Measurements from ENCODE around the gene HCN3.

The HCN3 gene

GRCh38 chr1:155272466-155273342 is 4.6 kb upstream of the HCN3 start:
- H4K20me1 ChIP-seq (ENCODE audit: insufficient read depth, low read length, poor library complexity, severe bottlenecking) = peaks cover 26% of the 10 kb centered on the region
- peak overlapping the region; percentile 38; the same call in 1 of the 2 replicates for H2AFZ ChIP-seq (ENCODE audit: low read length)
- H3K4me2 ChIP-seq (ENCODE audit: low read depth, low read length, poor library complexity, severe bottlenecking) = peak overlapping the region; percentile 96
- no peaks in the 10 kb centered on the region for H3K9me3 ChIP-seq (ENCODE audit: insufficient read depth, low read depth, low read length)
- no peaks in the 10 kb centered on the region for H3K9me2 ChIP-seq (replicated peaks; ENCODE audit: low read depth, low read length)
- peaks cover 57% of the 10 kb centered on the region for H3K79me2 ChIP-seq (ENCODE audit: insufficient read depth, low read length)
- H3K36me3 ChIP-seq (ENCODE audit: insufficient read depth, low read length) = peaks cover 29% of the 10 kb centered on the region; the same call in 1 of the 2 replicates
- no peaks in the 10 kb centered on the region for H3K27me3 ChIP-seq (ENCODE audit: insufficient read depth, low read length, poor library complexity, severe bottlenecking)
- H3K4me1 ChIP-seq (ENCODE audit: insufficient read depth, low read length, poor library complexity, severe bottlenecking) = peaks cover 27% of the 10 kb centered on the region
- H3K9ac ChIP-seq (ENCODE audit: low read depth, low read length, poor library complexity, severe bottlenecking) = peak overlapping the region; percentile 89
- TF ChIP-seq, protein P1, sequence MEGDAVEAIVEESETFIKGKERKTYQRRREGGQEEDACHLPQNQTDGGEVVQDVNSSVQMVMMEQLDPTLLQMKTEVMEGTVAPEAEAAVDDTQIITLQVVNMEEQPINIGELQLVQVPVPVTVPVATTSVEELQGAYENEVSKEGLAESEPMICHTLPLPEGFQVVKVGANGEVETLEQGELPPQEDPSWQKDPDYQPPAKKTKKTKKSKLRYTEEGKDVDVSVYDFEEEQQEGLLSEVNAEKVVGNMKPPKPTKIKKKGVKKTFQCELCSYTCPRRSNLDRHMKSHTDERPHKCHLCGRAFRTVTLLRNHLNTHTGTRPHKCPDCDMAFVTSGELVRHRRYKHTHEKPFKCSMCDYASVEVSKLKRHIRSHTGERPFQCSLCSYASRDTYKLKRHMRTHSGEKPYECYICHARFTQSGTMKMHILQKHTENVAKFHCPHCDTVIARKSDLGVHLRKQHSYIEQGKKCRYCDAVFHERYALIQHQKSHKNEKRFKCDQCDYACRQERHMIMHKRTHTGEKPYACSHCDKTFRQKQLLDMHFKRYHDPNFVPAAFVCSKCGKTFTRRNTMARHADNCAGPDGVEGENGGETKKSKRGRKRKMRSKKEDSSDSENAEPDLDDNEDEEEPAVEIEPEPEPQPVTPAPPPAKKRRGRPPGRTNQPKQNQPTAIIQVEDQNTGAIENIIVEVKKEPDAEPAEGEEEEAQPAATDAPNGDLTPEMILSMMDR (conservative IDR thresholded peaks at IDR 0.05; ENCODE audit: low read length) = no peak
- TF ChIP-seq EZH2phosphoT487 (IDR thresholded peaks at IDR 0.05; ENCODE audit: borderline replicate concordance) = no peak
- H3K4me3 ChIP-seq (ENCODE audit: low read length, poor library complexity, severe bottlenecking) = peak overlapping the region; percentile 78
- no peaks in the 10 kb centered on the region for H3F3A ChIP-seq (ENCODE audit: low read depth)

- peaks cover 29% of the 10 kb centered on the region for H4K20me1 ChIP-seq (ENCODE audit: insufficient read depth, low read length, poor library complexity, severe bottlenecking)
- H3K9me3 ChIP-seq (ENCODE audit: insufficient read depth, low read depth, low read length) = no peaks in the 10 kb centered on the region
- TF ChIP-seq, protein P1 (conservative IDR thresholded peaks at IDR 0.05; ENCODE audit: low read length) = no peak
- TF ChIP-seq EZH2phosphoT487 (IDR thresholded peaks at IDR 0.05; ENCODE audit: borderline replicate concordance) = no peak
- no peaks in the 10 kb centered on the region for H3F3A ChIP-seq (ENCODE audit: low read depth)
- H3K27me3 ChIP-seq (ENCODE audit: insufficient read depth, low read length, poor library complexity, severe bottlenecking) = no peaks in the 10 kb centered on the region
- H3K4me2 ChIP-seq (ENCODE audit: low read depth, low read length, poor library complexity, severe bottlenecking) = peak within 1 kb of the TSS; percentile 96
- peak within 1 kb of the TSS; percentile 59 for H2AFZ ChIP-seq (ENCODE audit: low read length)
- peaks cover 27% of the 10 kb centered on the region for H3K4me1 ChIP-seq (ENCODE audit: insufficient read depth, low read length, poor library complexity, severe bottlenecking)
- H3K9ac ChIP-seq (ENCODE audit: low read depth, low read length, poor library complexity, severe bottlenecking) = peak within 1 kb of the TSS; percentile 89
- H3K4me3 ChIP-seq (ENCODE audit: low read length, poor library complexity, severe bottlenecking) = peak within 1 kb of the TSS; percentile 78
- H3K9me2 ChIP-seq (replicated peaks; ENCODE audit: low read depth, low read length) = no peaks in the 10 kb centered on the region
- H3K79me2 ChIP-seq (ENCODE audit: insufficient read depth, low read length) = peaks cover 49% of the 10 kb centered on the region
- peaks cover 20% of the 10 kb centered on the region; the same call in 1 of the 2 replicates for H3K36me3 ChIP-seq (ENCODE audit: insufficient read depth, low read length)
Observed at GRCh38 chr1:155273343-155274245, 3.7 kb upstream of the HCN3 start, which contains the start of gene CLK2. Gene CLK2, minus strand, starts transcription at chr1:155273504. Its CDS starts 2,527 bp downstream, at chr1:155270977.

DNA sequence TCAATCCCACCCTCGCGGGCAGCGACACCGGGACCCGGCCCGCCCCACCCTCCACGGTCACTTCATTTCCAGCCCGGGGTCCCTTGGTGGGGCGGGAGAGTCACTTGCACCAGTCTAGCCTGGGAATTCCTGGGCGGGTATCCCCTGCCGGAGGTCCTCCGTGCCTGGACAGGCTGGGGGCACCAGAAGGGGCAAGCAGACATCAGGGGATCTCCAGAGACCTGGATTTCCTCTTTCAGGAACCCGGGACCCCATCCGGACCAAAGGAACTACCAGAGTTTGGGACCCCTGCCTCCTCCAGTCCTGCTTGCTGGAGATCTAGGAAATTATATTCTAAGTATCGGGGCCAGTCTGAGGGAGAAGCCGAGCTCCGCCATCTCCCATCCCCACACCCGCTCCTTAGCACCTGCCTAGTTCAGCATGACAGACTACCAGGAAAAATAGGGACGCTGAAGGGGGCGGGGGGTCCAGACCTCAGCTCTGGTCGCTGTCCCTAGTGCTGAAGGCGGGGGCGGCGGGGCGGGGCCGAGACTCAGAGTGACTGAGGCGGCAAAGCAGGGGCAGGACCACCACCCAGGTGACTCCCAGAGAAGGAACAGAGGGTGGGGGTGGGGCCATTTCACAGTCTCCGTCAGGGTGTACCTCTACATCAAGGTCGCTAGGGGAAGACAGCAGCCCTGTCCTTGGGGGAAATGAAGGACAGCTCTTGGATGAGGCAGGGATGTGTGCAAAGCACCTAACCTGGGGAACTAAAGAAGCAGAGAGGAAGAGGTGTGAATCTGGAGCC is 832 bp downstream of the HCN3 start:
- Histone ChIP-seq H3K9me3 (ENCODE audit: insufficient read depth, low read depth, low read length) (no peaks in the 10 kb centered on the region), H3K9me2 (replicated peaks; ENCODE audit: low read depth, low read length) (no peaks in the 10 kb centered on the region), H3K4me2 (ENCODE audit: low read depth, low read length, poor library complexity, severe bottlenecking) (peak overlapping the region; percentile 77), H2AFZ (ENCODE audit: low read length) (peak overlapping the region; percentile 89), H3K4me3 (ENCODE audit: low read length, poor library complexity, severe bottlenecking) (peak overlapping the region; percentile 72), H3F3A (ENCODE audit: low read depth) (no peaks in the 10 kb centered on the region), H3K27me3 (ENCODE audit: insufficient read depth, low read length, poor library complexity, severe bottlenecking) (no peaks in the 10 kb centered on the region), H3K9ac (ENCODE audit: low read depth, low read length, poor library complexity, severe bottlenecking) (peak overlapping the region; percentile 67), H4K20me1 (ENCODE audit: insufficient read depth, low read length, poor library complexity, severe bottlenecking) (peaks cover 3% of the 10 kb centered on the region), H3K79me2 (ENCODE audit: insufficient read depth, low read length) (peaks cover 6% of the 10 kb centered on the region; the same call in 1 of the 2 replicates), H3K4me1 (ENCODE audit: insufficient read depth, low read length, poor library complexity, severe bottlenecking) (peaks cover 12% of the 10 kb centered on the region), H3K36me3 (ENCODE audit: insufficient read depth, low read length) (no peaks in the 10 kb centered on the region)
- TF ChIP-seq EZH2phosphoT487 (IDR thresholded peaks at IDR 0.05; ENCODE audit: borderline replicate concordance) = no peak
- TF ChIP-seq, protein P1 (conservative IDR thresholded peaks at IDR 0.05; ENCODE audit: low read length) = peak; percentile 58

Measured in Loucy (cell line).